WTC11 (cell line): ENCODE results near the gene RAI1. TPM values are rescaled to one million over a fixed set of nuclear protein-coding genes. Genes with fewer than 3 reads are reported as not detected.

Source experiments
- ATAC-seq: fragments of 200-7000 bp; cut with Tn5 transposase; 2 replicates; pipeline ENCODE4 v1.10.0; 2021; ENCODE audit warnings: mild to moderate bottlenecking, moderate library complexity
- CTCF ChIA-PET: fragments of 300-600 bp; sonication (Branson Sonifier 250); formaldehyde crosslinking; loops from one replicate; lab custom pipeline; 2021; ENCODE audit warnings: antibody characterized with exemption; lab: Charles Lee
- POLR2A ChIA-PET: fragments of 350-600 bp; sonication (Branson Sonifier 250); formaldehyde crosslinking; loops from one replicate; lab custom pipeline; 2021; ENCODE audit warnings: antibody characterized with exemption; lab: Charles Lee
- DNase-seq: peaks from one replicate; pipeline ENCODE4 v3.0.0; 2021; ENCODE audit warnings: low spot score
- H3K27ac Mint-ChIP-seq: 2 replicates; pipeline ENCODE4 v1.8.0; 2021; ENCODE audit warnings: mixed read lengths
- H3K27me3 Mint-ChIP-seq: 2 replicates; pipeline ENCODE4 v1.8.0; 2021; ENCODE audit warnings: low read depth, mild to moderate bottlenecking, moderate library complexity, mixed read lengths
- H3K36me3 Mint-ChIP-seq: 2 replicates; pipeline ENCODE4 v1.8.0; 2021; ENCODE audit warnings: mixed read lengths
- H3K4me1 Mint-ChIP-seq: 2 replicates; pipeline ENCODE4 v1.8.0; 2022; ENCODE audit warnings: mixed read lengths
- H3K4me3 Mint-ChIP-seq: 2 replicates; pipeline ENCODE4 v1.8.0; 2021; ENCODE audit warnings: mild to moderate bottlenecking, moderate library complexity, mixed read lengths
- H3K9me3 Mint-ChIP-seq: 2 replicates; pipeline ENCODE4 v1.8.0; 2021; ENCODE audit warnings: mixed read lengths
- ERG ChIP-seq: fragments of 250-450 bp; sonication (Bioruptor Pico); IDR thresholded peaks from 2 replicates; pipeline ENCODE4 v1.8.0; 2021; ENCODE audit warnings: mild to moderate bottlenecking
- IRF1 ChIP-seq: sonication (generic); formaldehyde crosslinking; IDR thresholded peaks from 2 replicates; pipeline ENCODE4 v1.8.0; 2023; ENCODE audit warnings: missing genetic modification reagents
- IRF2 ChIP-seq: sonication (generic); formaldehyde crosslinking; IDR thresholded peaks from 2 replicates; pipeline ENCODE4 v1.8.0; 2022; ENCODE audit warnings: low read depth, missing genetic modification reagents, borderline replicate concordance
- NR2C2 ChIP-seq: sonication (generic); formaldehyde crosslinking; IDR thresholded peaks from 2 replicates; pipeline ENCODE4 v1.8.0; 2022; ENCODE audit warnings: mild to moderate bottlenecking, missing genetic modification reagents
- PREB ChIP-seq: sonication (generic); formaldehyde crosslinking; IDR thresholded peaks from 2 replicates; pipeline ENCODE4 v1.8.1; 2022; ENCODE audit warnings: mild to moderate bottlenecking, missing genetic modification reagents, moderate library complexity, borderline replicate concordance
- USF1 ChIP-seq: sonication (generic); formaldehyde crosslinking; IDR thresholded peaks from 2 replicates; pipeline ENCODE4 v1.8.0; 2022; ENCODE audit warnings: mild to moderate bottlenecking, missing genetic modification reagents
- ZNF219 ChIP-seq: sonication (generic); formaldehyde crosslinking; IDR thresholded peaks from 2 replicates; pipeline ENCODE4 v1.8.0; 2023; ENCODE audit warnings: missing genetic modification reagents, mild to moderate bottlenecking, borderline replicate concordance
- ZNF263 ChIP-seq: sonication (generic); formaldehyde crosslinking; IDR thresholded peaks from 2 replicates; pipeline ENCODE4 v1.8.1; 2022; ENCODE audit warnings: low read depth, mild to moderate bottlenecking, moderate library complexity, missing genetic modification reagents
- total RNA-seq: library from RNA; stranded (reverse); gene quantifications from 3 replicates; pipeline ENCODE4 v1.2.3, GENCODE V29; 2021
- TF ChIP-seq, protein P1 (sequence below): sonication (generic); formaldehyde crosslinking; conservative IDR thresholded peaks from 2 replicates; pipeline ENCODE4 v1.8.1; 2023; ENCODE audit warnings: mild to moderate bottlenecking, low read depth, missing genetic modification reagents, moderate library complexity
- TF ChIP-seq, protein P2 (sequence below): fragments of 250-450 bp; sonication (Bioruptor Pico); IDR thresholded peaks from 2 replicates; pipeline ENCODE4 v1.9.0; 2021; ENCODE audit warnings: mild to moderate bottlenecking
- TF ChIP-seq, protein P3 (sequence below): sonication (generic); formaldehyde crosslinking; IDR thresholded peaks from 2 replicates; pipeline ENCODE4 v1.8.0; 2023; ENCODE audit warnings: mild to moderate bottlenecking, missing genetic modification reagents

The RAI1 gene
- total RNA-seq, 1 experiment from 2014 or later, result 12.7 TPM

DNA sequence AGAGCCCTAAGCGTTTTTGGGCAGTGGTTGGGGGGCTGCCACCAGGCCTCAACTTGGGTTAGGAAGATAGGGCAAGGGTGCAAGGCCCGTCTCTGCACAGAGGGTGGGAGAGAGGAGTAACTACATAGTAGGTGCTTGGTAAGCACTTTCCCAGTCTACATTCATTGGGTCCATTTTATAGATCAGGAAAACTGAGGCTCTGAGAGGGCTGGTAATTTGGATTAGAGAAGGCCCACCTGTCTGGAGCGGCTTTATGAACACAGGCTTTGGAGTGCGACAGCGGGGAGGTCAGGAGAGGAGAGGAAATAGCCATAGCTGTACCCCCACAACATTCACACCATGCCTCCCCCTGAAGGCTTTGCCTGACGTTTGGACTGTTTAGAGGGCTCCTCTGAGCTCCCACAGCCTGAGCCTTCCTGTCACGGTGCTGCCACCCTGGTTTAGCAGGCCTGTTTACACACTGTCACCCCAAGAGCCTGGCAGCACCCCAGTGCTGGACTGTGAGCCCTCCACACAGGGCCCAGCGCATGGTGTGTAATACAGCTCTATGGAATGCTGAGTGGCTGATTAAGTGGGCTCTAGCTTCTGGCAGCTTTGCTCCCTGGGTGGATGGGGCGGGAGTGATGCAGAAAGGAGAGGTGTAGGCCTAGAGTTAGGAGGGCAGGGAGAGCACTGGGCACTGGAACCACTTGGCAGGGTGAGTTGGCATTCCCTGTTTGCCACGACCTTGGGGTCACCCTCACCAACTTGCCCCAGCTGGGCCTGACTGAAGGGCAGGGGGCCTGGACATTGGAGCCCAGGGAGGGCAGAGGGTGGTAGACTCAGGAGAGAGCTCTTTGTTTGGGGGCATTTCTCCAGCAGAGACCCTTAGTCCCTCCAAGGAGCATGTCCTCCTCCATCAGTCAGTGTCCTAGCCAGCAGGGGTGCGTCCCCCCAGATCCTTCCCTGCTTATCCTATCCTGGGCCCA lies 73.7 kb downstream of the RAI1 start:
- ATAC-seq (no peak), DNase-seq (no peak)
- H3K9me3 Mint-ChIP-seq, result peaks cover 3% of the 10 kb centered on the region; the same call in 1 of the 2 replicates
- TF ChIP-seq ZNF263 (no peak), ZNF219 (CRISPR knock-in tag) (no peak), IRF2 (CRISPR knock-in tag) (no peak), IRF1 (no peak), PREB (no peak), USF1 (no peak), ERG (CRISPR knock-in tag) (no peak), NR2C2 (no peak)
- TF ChIP-seq, protein P1, sequence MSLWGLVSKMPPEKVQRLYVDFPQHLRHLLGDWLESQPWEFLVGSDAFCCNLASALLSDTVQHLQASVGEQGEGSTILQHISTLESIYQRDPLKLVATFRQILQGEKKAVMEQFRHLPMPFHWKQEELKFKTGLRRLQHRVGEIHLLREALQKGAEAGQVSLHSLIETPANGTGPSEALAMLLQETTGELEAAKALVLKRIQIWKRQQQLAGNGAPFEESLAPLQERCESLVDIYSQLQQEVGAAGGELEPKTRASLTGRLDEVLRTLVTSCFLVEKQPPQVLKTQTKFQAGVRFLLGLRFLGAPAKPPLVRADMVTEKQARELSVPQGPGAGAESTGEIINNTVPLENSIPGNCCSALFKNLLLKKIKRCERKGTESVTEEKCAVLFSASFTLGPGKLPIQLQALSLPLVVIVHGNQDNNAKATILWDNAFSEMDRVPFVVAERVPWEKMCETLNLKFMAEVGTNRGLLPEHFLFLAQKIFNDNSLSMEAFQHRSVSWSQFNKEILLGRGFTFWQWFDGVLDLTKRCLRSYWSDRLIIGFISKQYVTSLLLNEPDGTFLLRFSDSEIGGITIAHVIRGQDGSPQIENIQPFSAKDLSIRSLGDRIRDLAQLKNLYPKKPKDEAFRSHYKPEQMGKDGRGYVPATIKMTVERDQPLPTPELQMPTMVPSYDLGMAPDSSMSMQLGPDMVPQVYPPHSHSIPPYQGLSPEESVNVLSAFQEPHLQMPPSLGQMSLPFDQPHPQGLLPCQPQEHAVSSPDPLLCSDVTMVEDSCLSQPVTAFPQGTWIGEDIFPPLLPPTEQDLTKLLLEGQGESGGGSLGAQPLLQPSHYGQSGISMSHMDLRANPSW (CRISPR knock-in tag), result no peak
- TF ChIP-seq, protein P2, sequence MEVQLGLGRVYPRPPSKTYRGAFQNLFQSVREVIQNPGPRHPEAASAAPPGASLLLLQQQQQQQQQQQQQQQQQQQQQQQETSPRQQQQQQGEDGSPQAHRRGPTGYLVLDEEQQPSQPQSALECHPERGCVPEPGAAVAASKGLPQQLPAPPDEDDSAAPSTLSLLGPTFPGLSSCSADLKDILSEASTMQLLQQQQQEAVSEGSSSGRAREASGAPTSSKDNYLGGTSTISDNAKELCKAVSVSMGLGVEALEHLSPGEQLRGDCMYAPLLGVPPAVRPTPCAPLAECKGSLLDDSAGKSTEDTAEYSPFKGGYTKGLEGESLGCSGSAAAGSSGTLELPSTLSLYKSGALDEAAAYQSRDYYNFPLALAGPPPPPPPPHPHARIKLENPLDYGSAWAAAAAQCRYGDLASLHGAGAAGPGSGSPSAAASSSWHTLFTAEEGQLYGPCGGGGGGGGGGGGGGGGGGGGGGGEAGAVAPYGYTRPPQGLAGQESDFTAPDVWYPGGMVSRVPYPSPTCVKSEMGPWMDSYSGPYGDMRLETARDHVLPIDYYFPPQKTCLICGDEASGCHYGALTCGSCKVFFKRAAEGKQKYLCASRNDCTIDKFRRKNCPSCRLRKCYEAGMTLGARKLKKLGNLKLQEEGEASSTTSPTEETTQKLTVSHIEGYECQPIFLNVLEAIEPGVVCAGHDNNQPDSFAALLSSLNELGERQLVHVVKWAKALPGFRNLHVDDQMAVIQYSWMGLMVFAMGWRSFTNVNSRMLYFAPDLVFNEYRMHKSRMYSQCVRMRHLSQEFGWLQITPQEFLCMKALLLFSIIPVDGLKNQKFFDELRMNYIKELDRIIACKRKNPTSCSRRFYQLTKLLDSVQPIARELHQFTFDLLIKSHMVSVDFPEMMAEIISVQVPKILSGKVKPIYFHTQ, result no peak
- TF ChIP-seq, protein P3, sequence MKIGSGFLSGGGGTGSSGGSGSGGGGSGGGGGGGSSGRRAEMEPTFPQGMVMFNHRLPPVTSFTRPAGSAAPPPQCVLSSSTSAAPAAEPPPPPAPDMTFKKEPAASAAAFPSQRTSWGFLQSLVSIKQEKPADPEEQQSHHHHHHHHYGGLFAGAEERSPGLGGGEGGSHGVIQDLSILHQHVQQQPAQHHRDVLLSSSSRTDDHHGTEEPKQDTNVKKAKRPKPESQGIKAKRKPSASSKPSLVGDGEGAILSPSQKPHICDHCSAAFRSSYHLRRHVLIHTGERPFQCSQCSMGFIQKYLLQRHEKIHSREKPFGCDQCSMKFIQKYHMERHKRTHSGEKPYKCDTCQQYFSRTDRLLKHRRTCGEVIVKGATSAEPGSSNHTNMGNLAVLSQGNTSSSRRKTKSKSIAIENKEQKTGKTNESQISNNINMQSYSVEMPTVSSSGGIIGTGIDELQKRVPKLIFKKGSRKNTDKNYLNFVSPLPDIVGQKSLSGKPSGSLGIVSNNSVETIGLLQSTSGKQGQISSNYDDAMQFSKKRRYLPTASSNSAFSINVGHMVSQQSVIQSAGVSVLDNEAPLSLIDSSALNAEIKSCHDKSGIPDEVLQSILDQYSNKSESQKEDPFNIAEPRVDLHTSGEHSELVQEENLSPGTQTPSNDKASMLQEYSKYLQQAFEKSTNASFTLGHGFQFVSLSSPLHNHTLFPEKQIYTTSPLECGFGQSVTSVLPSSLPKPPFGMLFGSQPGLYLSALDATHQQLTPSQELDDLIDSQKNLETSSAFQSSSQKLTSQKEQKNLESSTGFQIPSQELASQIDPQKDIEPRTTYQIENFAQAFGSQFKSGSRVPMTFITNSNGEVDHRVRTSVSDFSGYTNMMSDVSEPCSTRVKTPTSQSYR (CRISPR knock-in tag), result no peak
- H3K4me3 Mint-ChIP-seq, result no peak overlapping the region
- peaks cover 38% of the 10 kb centered on the region for H3K4me1 Mint-ChIP-seq
- ChIA-PET CTCF (interaction anchor here (0.9 kb wide), 1 partner anchor 26 kb away, joined by 3 read pairs; no protein-coding TSS in a partner anchor), POLR2A (no interaction called here)
- no peak overlapping the region for H3K27ac Mint-ChIP-seq
- no peaks in the 10 kb centered on the region for H3K27me3 Mint-ChIP-seq
- no peaks in the 10 kb centered on the region for H3K36me3 Mint-ChIP-seq
